GM21515 (cell line): Measurements from ENCODE around the gene PAXIP1.

Source experiments
- ATAC-seq: cut with Tn5 transposase; IDR thresholded peaks from one replicate; pipeline ENCODE4 v1.9.1; 2021; ENCODE audit not compliant: unreplicated experiment

The PAXIP1 gene

DNA sequence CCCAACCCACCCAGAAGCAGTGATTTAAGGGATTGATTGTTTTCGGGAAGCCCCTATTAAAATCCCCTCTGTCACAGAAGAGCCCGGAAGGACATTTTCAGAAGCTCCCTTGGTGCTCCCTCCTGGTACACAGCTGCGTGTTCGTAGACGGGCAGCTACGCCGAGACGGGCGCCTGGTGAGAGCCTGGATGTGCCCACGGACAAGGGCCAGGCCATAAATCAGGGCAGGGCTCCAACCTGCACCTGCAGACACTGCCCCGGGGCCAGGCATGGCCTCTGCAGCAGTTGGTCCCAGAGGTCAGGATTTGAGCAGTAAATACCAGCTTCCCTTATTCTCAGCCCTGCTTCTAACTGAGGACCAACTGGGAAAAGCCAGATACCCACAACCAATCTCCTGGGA lies 106.8 kb downstream of the PAXIP1 start:
- ATAC-seq: no peak
